ENCODE results near the gene TRMT2B. TPM values are rescaled to one million over a fixed set of nuclear protein-coding genes. Genes with fewer than 3 reads are reported as not detected.
"Not testable (repeated sequence)": the region's sequence is repeated elsewhere in the genome, so short reads cannot be mapped to it uniquely, and the experiment has no call there.

Gene TRMT2B
- total RNA-seq, 1 experiment from 2014 or later, result 13.7 TPM

DNA sequence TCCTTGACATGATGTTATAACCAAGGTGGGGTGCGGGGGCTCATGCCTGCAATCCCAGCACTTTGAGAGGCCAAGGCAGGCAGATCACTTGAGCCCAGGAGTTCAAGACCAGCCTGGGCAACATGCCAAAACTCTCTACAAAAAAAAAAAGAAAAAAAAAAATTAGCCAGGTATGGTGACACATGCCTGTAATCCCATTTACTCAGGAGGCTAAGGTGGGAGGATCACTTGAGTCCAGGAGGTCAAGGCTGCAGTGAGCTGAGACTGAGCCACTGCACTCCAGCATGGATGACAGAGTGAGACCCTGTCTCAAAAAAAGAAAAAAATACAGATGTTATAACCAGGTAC, 70.4 kb downstream of the TRMT2B start:
- H3K4me1 ChIP-seq (replicated peaks), result peaks cover 18% of the 10 kb centered on the region
- H3K36me3 ChIP-seq; H3K9me3 ChIP-seq (replicated peaks); H3K27ac ChIP-seq; H3K27me3 ChIP-seq (replicated peaks); H3K4me3 ChIP-seq; DNase-seq (ENCODE audit: low read depth in 1 of 2, low spot score in 2 of 2): not testable (repeated sequence)

DNA sequence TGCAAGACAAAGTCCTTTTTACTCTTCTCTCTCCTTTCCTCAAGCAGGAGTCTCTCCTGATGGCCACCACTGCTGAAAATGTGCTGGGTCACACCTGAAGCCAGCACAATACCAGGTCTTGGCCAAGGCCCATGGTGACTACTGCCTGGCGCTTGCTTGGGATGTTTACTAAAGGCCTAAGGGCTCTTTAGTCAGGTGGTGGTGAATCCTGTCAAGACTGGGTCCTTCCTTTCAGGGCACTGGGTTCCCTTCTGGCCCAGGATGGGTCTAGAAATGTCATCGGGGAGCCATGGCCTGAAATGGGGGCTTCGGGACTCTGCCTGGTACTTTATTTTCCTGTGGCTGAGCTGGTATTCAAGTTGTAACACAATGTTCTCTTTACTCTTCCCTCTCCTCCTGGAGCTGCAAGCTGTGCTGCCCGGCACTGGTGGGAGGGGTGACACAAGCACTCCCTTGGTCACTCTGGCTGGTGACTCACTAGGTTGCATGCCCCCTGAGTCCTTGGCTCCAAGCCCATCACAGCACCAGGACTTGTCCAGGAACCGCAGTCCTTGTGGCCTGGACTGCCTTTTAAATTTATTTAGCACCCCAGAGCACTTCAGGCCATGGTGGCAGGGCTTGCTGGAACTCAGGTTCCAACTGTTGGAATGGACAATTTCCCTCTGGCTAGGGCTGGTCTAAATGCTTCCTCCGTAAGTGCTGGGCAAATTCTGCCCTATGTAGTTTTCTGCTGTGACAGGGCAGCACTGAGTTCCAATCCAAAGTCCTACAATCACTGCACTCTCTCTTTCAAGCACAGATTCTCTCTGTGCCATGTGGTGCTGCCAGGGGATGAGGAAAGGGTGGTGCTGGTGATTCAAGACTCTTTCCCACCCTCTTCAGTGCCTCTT, 71.1 kb downstream of the TRMT2B start:
- DNase-seq (ENCODE audit: low read depth in 1 of 2, low spot score in 2 of 2), result peak; percentile 40 to 80
- H3K9me3 ChIP-seq (replicated peaks), result no peaks in the 10 kb centered on the region
- H3K27ac ChIP-seq, result no peak overlapping the region; the same call in 1 of the 2 replicates
- H3K4me1 ChIP-seq (replicated peaks), result peaks cover 20% of the 10 kb centered on the region
- no peaks in the 10 kb centered on the region for H3K36me3 ChIP-seq
- no peak overlapping the region for H3K4me3 ChIP-seq
- no peaks in the 10 kb centered on the region for H3K27me3 ChIP-seq (replicated peaks)

DNA sequence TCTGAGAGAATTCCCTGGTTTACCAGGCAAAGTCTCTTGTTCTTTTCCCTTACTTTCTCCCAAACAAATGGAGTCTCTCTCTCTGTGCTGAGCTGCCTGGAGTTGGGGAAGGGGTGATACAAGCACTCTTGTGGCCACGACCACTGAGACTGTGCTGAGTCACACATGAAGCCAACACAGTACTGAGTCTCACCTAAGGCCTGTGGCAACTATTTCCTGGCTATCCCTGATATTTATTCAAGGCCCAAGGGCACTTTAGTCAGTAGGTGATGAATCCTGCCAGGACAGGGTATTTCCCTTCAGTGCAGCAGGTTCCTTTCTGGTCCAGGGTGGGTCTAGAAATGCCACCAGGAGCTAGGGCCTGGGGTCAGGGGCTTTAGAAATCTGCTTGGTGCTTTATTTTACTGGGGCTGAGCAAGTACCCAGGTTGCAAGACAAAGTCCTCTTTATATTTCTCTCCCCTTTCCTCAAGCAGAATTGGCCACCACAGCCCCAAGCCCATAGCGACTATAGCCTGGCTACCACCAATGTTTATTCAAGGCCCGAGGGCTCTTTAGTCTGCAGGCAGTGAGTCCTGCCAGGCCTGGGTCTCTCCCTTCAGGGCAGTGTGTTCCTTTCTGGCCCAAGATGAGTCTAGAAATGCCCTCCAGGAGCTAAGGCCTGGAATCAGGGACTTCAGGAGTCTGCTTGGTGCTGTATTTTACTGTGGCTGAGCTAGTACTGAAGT, 71.9 kb downstream of the TRMT2B start:
- Histone ChIP-seq H3K36me3 (no peaks in the 10 kb centered on the region), H3K4me3 (no peak overlapping the region), H3K4me1 (replicated peaks) (peaks cover 20% of the 10 kb centered on the region), H3K9me3 (replicated peaks) (no peaks in the 10 kb centered on the region), H3K27me3 (replicated peaks) (no peaks in the 10 kb centered on the region), H3K27ac (no peak overlapping the region; the same call in 1 of the 2 replicates)
- no peak for DNase-seq (ENCODE audit: low read depth in 1 of 2, low spot score in 2 of 2)

DNA sequence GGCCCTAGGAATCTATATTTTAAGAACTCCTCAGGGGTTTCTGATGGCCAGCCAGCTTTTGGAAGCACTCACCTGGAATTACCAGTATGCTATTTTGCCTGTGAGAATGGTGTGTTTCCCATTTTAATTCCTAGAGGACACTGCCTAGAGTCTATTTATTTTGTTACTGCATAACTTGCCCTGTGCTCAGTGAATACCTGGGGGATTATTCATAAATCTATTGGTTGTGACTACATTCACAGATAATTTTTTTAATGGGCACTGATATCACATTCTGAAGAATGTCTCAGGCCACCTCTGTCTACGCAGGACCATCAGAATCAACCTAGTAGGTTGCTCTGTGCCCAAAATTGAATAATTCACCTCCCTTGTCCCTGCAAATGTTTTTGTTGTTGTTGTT, 75.7 kb downstream of the TRMT2B start:
- Histone ChIP-seq H3K27ac (no peak overlapping the region), H3K4me1 (replicated peaks) (peaks cover 25% of the 10 kb centered on the region), H3K27me3 (replicated peaks) (no peaks in the 10 kb centered on the region), H3K4me3 (no peak overlapping the region), H3K9me3 (replicated peaks) (no peaks in the 10 kb centered on the region), H3K36me3 (no peaks in the 10 kb centered on the region)
- no peak for DNase-seq (ENCODE audit: low read depth in 1 of 2, low spot score in 2 of 2)

DNA sequence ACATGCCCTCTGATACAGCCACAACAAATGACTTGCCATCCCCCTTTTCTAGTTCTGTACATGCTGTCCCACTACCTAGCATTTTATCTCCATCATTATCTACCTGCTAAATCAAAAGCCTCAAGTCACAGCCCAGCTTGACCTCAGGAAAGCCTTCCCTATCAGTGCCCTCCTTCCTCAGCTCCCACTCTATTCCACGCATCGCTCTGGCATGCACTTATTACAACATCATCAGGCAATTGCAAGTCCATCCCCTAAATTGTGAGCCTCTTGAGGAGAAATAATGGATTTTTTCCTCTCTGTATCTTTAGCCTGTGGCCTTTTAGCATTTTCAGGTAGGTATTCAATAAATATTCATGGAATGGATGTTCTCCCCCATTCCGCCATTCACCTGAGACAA, 76.7 kb downstream of the TRMT2B start:
- DNase-seq (ENCODE audit: low read depth in 1 of 2, low spot score in 2 of 2), result no peak
- H3K27ac ChIP-seq, result no peak overlapping the region
- no peak overlapping the region for H3K4me3 ChIP-seq
- H3K36me3 ChIP-seq, result no peaks in the 10 kb centered on the region
- peaks cover 15% of the 10 kb centered on the region for H3K4me1 ChIP-seq (replicated peaks)
- no peaks in the 10 kb centered on the region for H3K9me3 ChIP-seq (replicated peaks)
- H3K27me3 ChIP-seq (replicated peaks), result no peaks in the 10 kb centered on the region

DNA sequence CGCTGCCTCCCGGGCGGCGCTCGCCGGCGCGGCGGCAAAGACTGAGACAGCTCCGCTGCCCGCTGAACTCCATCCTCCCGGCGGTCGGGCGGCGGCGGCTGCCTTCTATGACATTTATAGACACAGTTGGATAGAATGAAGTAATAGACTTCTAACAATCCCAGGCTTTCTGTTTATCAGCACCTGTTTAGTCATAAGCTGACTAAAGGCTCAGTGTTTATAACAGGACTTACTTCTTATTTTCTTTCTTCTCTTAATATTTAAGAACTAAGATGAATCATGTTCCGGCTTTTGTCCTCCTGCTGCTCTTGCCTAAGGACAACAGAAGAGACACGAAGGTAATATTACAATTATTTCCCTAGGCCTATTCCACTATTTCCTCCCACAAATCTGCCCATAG, 78.5 kb downstream of the TRMT2B start:
- H3K27ac ChIP-seq, result no peak overlapping the region
- H3K9me3 ChIP-seq (replicated peaks), result no peaks in the 10 kb centered on the region
- H3K4me1 ChIP-seq (replicated peaks), result peaks cover 9% of the 10 kb centered on the region
- peak; percentile 67 to 71 for DNase-seq (ENCODE audit: low read depth in 1 of 2, low spot score in 2 of 2)
- H3K27me3 ChIP-seq (replicated peaks), result no peaks in the 10 kb centered on the region
- no peaks in the 10 kb centered on the region for H3K36me3 ChIP-seq
- H3K4me3 ChIP-seq, result peak overlapping the region; percentile 24

DNA sequence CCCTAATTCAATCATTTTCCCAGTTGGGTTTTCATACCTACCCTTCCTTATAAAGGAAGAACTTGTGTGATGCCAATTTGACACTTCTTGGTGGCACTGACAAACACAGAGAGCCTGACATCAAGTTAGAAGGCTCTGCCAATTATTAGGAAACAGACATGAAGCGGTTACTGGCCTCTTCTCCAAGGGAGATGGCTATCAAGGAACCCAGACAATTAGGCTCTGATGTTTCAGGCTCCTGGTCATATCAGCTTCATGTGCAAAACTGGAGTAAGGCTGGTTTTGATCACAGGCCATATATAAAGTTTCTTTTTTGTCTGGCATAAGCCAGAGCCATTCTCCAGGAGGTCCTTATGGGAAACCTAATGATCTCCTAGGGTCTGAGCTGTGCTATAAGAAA, 82.0 kb downstream of the TRMT2B start:
- no peak for DNase-seq (ENCODE audit: low read depth in 1 of 2, low spot score in 2 of 2)
- peaks cover 6% of the 10 kb centered on the region for H3K4me1 ChIP-seq (replicated peaks)
- no peaks in the 10 kb centered on the region for H3K9me3 ChIP-seq (replicated peaks)
- H3K27ac ChIP-seq, result no peak overlapping the region
- no peaks in the 10 kb centered on the region for H3K27me3 ChIP-seq (replicated peaks)
- no peak overlapping the region for H3K4me3 ChIP-seq
- H3K36me3 ChIP-seq, result no peaks in the 10 kb centered on the region

DNA sequence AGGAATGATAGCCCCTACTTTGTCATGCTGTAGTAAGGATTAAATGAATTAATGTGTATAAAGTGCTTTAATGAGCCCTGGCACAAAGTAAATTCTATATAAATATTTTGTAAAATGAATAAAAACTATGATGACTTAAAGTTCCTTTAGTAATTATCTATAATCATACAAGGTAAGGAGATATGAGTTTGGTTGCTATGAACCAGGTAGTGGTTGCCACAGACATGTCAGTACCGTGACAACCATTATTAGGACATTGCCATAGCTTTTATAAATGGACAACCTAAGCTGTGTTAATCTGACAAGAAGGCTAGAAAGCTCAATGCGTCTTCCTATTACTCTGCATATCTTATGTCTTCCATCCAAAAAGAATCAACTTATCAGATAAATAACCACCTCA, 82.5 kb downstream of the TRMT2B start, which contains the start of gene ARL13A:
TSS of gene ARL13A (plus strand) at position 301 of the 400 bp plus-strand sequence. CDS start 3,982 bp downstream, outside the sequence.
- Histone ChIP-seq H3K4me1 (replicated peaks) (peaks cover 6% of the 10 kb centered on the region), H3K27me3 (replicated peaks) (no peaks in the 10 kb centered on the region), H3K27ac (no peak within 1 kb of the TSS), H3K9me3 (replicated peaks) (no peaks in the 10 kb centered on the region), H3K4me3 (no peak within 1 kb of the TSS), H3K36me3 (no peaks in the 10 kb centered on the region)
- DNase-seq (ENCODE audit: low read depth in 1 of 2, low spot score in 2 of 2), result no peak

DNA sequence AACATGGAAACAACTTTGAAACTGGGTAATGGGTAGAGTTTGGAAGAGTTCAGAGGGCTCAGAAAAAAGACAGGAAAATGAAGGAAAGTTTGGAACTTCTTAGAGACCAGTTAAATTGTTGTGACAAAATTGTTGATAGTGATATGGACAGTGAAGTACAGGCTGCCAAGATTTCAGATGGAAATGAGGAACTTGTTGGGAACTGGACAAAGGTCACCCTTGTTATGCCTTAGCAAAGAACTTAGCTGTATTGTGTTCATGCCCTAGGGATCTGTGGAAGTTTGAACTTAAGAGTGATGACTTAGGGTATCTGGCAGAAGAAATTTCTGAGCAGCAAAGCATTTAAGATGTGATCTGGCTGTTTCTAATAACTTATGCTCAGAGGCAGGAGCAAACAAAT, 87.5 kb downstream of the TRMT2B start:
- DNase-seq (ENCODE audit: low read depth in 1 of 2, low spot score in 2 of 2), result no peak
- Histone ChIP-seq H3K4me3 (no peak overlapping the region), H3K4me1 (replicated peaks) (no peaks in the 10 kb centered on the region), H3K9me3 (replicated peaks) (no peaks in the 10 kb centered on the region), H3K36me3 (no peaks in the 10 kb centered on the region), H3K27ac (no peak overlapping the region), H3K27me3 (replicated peaks) (no peaks in the 10 kb centered on the region)

DNA sequence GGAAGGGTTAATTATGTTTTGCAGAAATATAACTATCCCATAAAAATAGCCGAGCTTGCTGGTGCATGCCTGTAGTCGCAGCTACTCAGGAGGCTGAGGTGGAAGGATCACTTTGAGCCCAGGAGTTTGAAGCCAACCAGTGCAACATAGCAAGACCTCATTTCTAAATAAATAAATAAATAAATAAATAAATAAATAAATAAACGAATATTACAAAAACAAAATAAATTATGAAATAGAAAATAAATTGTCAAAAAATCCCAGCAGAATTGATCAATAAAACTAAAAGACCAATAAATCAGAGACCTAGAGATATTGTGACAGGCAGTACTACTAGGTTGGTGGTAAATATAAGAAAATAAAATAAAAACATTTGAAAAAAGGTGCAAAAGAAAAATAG, 89.1 kb downstream of the TRMT2B start:
- H3K4me3 ChIP-seq, result no peak overlapping the region
- no peak for DNase-seq (ENCODE audit: low read depth in 1 of 2, low spot score in 2 of 2)
- no peak overlapping the region for H3K27ac ChIP-seq
- H3K27me3 ChIP-seq (replicated peaks), result no peaks in the 10 kb centered on the region
- H3K4me1 ChIP-seq (replicated peaks), result no peaks in the 10 kb centered on the region
- no peaks in the 10 kb centered on the region for H3K36me3 ChIP-seq
- no peaks in the 10 kb centered on the region for H3K9me3 ChIP-seq (replicated peaks)

Other genes with a start within 250 kb of the TRMT2B start
- 20.2 and 28.3 TPM in 2 replicates for gene CSTF2, start 231.7 kb downstream of the TRMT2B start, total RNA-seq (2014; rRNA removed; shearing (Covaris generic))
- gene NOX1, start 177.8 kb downstream of the TRMT2B start, total RNA-seq (2014; rRNA removed; shearing (Covaris generic)), result not detected in 2 replicates
- 0.16 TPM in 1 of 2 replicates, not detected in the other for gene XKRX, start 123.2 kb downstream of the TRMT2B start, total RNA-seq (2014; rRNA removed; shearing (Covaris generic))
- not detected in 2 replicates for gene ARL13A, start 82.4 kb downstream of the TRMT2B start, total RNA-seq (2014; rRNA removed; shearing (Covaris generic))
- not detected in 2 replicates for gene TMEM35A, start 26.8 kb upstream of the TRMT2B start, total RNA-seq (2014; rRNA removed; shearing (Covaris generic))
- gene CENPI, start 46.1 kb upstream of the TRMT2B start, total RNA-seq (2014; rRNA removed; shearing (Covaris generic)), result 40.7 and 43.6 TPM in 2 replicates
- 0.03 TPM in 1 of 2 replicates, not detected in the other for gene DRP2, start 167.7 kb upstream of the TRMT2B start, total RNA-seq (2014; rRNA removed; shearing (Covaris generic))
- 0.08 TPM in 1 of 2 replicates, not detected in the other for gene TAF7L, start 239.2 kb upstream of the TRMT2B start, total RNA-seq (2014; rRNA removed; shearing (Covaris generic))

Data from SJSA1 (cell line).